HEK293 (cell line): ENCODE results near the gene STUB1.
A peak's percentile ranks its signal among the peaks of the same experiment; 100 is the strongest.

Experiments
- CTCF ChIA-PET: fragments of 350-600 bp; formaldehyde crosslinking; extraction: SDS; loops from one replicate; lab custom pipeline; 2021; ENCODE audit warnings: antibody characterized with exemption; lab: Yijun Ruan, JAX
- POLR2A ChIA-PET: fragments of 300-600 bp; formaldehyde crosslinking; extraction: SDS; loops from one replicate; lab custom pipeline; 2020; ENCODE audit warnings: antibody characterized with exemption, inconsistent platforms; lab: Yijun Ruan, JAX
- H3K27ac ChIP-seq: fragments of 200-500 bp; sonication (Bioruptor generic); 2 replicates; pipeline ENCODE4 v1.5.1; 2014; ENCODE audit warnings: low read depth, low read length, control low read depth, inconsistent platforms; ENCODE audit errors: extremely low read depth
- H3K36me3 ChIP-seq, 2 experiments: fragments of 200-500 bp in 1 of 2; sonication (Bioruptor generic) in 1 of 2; 1 replicate in 1 of 2; 2 replicates in 1 of 2; pipeline ENCODE4 v1.5.1; 2014 to 2017; ENCODE audit warnings: inconsistent platforms in 2 of 2, low read length in 2 of 2; ENCODE audit not compliant: control insufficient read depth in 2 of 2, insufficient read depth in 1 of 2
- H3K4me1 ChIP-seq: fragments of 200-500 bp; sonication (Bioruptor generic); 2 replicates; pipeline ENCODE4 v1.5.1; 2014; ENCODE audit warnings: mild to moderate bottlenecking, low read length, inconsistent platforms; ENCODE audit not compliant: control insufficient read depth, insufficient read depth
- H3K4me3 ChIP-seq: 2 replicates; pipeline ENCODE4 v1.5.1; 2011; ENCODE audit warnings: low read depth, mild to moderate bottlenecking, control low read depth, low read length, moderate library complexity
- H3K9me3 ChIP-seq: fragments of 200-500 bp; sonication (Bioruptor generic); 2 replicates; pipeline ENCODE4 v1.5.1; 2014; ENCODE audit warnings: low read depth, low read length, inconsistent platforms; ENCODE audit not compliant: control insufficient read depth, insufficient read depth
- BCL11A ChIP-seq: fragments of 450-650 bp; formaldehyde crosslinking; IDR thresholded peaks from 2 replicates; pipeline ENCODE4 v1.5.1; 2016; ENCODE audit warnings: low read depth, missing biosample characterization, missing genetic modification characterization
- BCL11B ChIP-seq: fragments of 450-650 bp; formaldehyde crosslinking; IDR thresholded peaks from 2 replicates; pipeline ENCODE4 v1.5.1; 2016; ENCODE audit warnings: low read depth, missing biosample characterization, missing genetic modification characterization
- GLI2 ChIP-seq: fragments of 450-650 bp; formaldehyde crosslinking; IDR thresholded peaks from 2 replicates; pipeline ENCODE4; 2017; ENCODE audit warnings: missing biosample characterization, missing genetic modification characterization, low read depth, borderline replicate concordance
- HIC1 ChIP-seq: fragments of 450-650 bp; formaldehyde crosslinking; IDR thresholded peaks from 2 replicates; pipeline ENCODE4 v1.5.1; 2016; ENCODE audit warnings: missing biosample characterization, missing genetic modification characterization
- ZBTB21 ChIP-seq: fragments of 450-650 bp; formaldehyde crosslinking; IDR thresholded peaks from 2 replicates; pipeline ENCODE4 v1.5.1; 2017; ENCODE audit warnings: missing biosample characterization, missing genetic modification characterization
- ZFP69B ChIP-seq: fragments of 450-650 bp; formaldehyde crosslinking; IDR thresholded peaks from 2 replicates; pipeline ENCODE4 v1.5.1; 2016; ENCODE audit warnings: missing biosample characterization, missing genetic modification characterization
- ZIC2 ChIP-seq: fragments of 450-650 bp; formaldehyde crosslinking; IDR thresholded peaks from 2 replicates; pipeline ENCODE4 v1.5.1; 2016; ENCODE audit warnings: missing biosample characterization, missing genetic modification characterization
- ZNF239 ChIP-seq: fragments of 450-650 bp; formaldehyde crosslinking; IDR thresholded peaks from 2 replicates; pipeline ENCODE4 v1.5.1; 2016; ENCODE audit warnings: missing biosample characterization, missing genetic modification characterization
- ZNF26 ChIP-seq: fragments of 450-650 bp; formaldehyde crosslinking; IDR thresholded peaks from 2 replicates; pipeline ENCODE4 v1.5.1; 2016; ENCODE audit warnings: missing biosample characterization, missing genetic modification characterization
- ZNF350 ChIP-seq: fragments of 450-650 bp; formaldehyde crosslinking; IDR thresholded peaks from 2 replicates; pipeline ENCODE4 v1.5.0; 2017; ENCODE audit warnings: missing biosample characterization, mild to moderate bottlenecking, missing genetic modification characterization
- ZNF514 ChIP-seq: fragments of 450-650 bp; formaldehyde crosslinking; IDR thresholded peaks from 2 replicates; pipeline ENCODE4 v1.5.1; 2016; ENCODE audit warnings: missing biosample characterization, missing genetic modification characterization
- ZNF600 ChIP-seq: fragments of 450-650 bp; formaldehyde crosslinking; IDR thresholded peaks from 2 replicates; pipeline ENCODE4 v1.5.1; 2016; ENCODE audit warnings: missing biosample characterization, missing genetic modification characterization
- ZNF701 ChIP-seq: fragments of 450-650 bp; formaldehyde crosslinking; IDR thresholded peaks from 2 replicates; pipeline ENCODE4 v1.5.1; 2016; ENCODE audit warnings: missing biosample characterization, missing genetic modification characterization
- ZNF791 ChIP-seq: fragments of 450-650 bp; formaldehyde crosslinking; IDR thresholded peaks from 2 replicates; pipeline ENCODE4 v1.5.1; 2016; ENCODE audit warnings: missing biosample characterization, missing genetic modification characterization
- ZSCAN23 ChIP-seq: fragments of 450-650 bp; formaldehyde crosslinking; IDR thresholded peaks from 2 replicates; pipeline ENCODE4 v1.5.1; 2016; ENCODE audit warnings: missing biosample characterization, missing genetic modification characterization
- ZSCAN30 ChIP-seq: fragments of 450-650 bp; IDR thresholded peaks from 2 replicates; pipeline ENCODE4 v1.5.1; 2018; ENCODE audit warnings: missing biosample characterization, mild to moderate bottlenecking, missing genetic modification characterization, moderate library complexity
- ZXDB ChIP-seq: fragments of 450-650 bp; formaldehyde crosslinking; IDR thresholded peaks from 2 replicates; pipeline ENCODE4 v1.5.1; 2016; ENCODE audit warnings: missing biosample characterization, missing genetic modification characterization

Gene STUB1

GRCh38 chr16:674968-675883, 5.0 kb upstream of the STUB1 start, which contains the start of gene RHBDL1 (continued):
- TF ChIP-seq ZNF26 (no peak), HIC1 (tag by site-specific recombination) (peak; percentile 62), ZNF600 (tag by site-specific recombination) (0 out of 2 replicates have a peak, but pooled peaks have one; percentile 32), ZIC2 (tag by site-specific recombination) (peak; percentile 84), ZNF350 (tag by site-specific recombination) (no peak)

- TF ChIP-seq ZNF514 (tag by site-specific recombination) = no peak
- peak; percentile 67; the same call in 1 of the 2 replicates for TF ChIP-seq BCL11A
- TF ChIP-seq HIC1 (tag by site-specific recombination) = peak; percentile 69
- peak; percentile 75; the same call in 1 of the 2 replicates for TF ChIP-seq BCL11B
- TF ChIP-seq ZXDB = no peak
- TF ChIP-seq GLI2 (tag by site-specific recombination) = no peak
- no peak for TF ChIP-seq ZNF791 (tag by site-specific recombination)
- TF ChIP-seq ZNF239 (tag by site-specific recombination) = no peak
- TF ChIP-seq, all 188 proteins: peak for 3
- POLR2A ChIA-PET = interaction anchor here (0.7 to 2.6 kb wide), 8 partner anchors 8 to 289 kb away, joined by 3 to 10 read pairs (median 5); partner anchors contain the start of genes JMJD8, METTL26, RHOT2 and WDR24
- Histone ChIP-seq H3K36me3 (peaks cover 0 to 44% of the 10 kb centered on the region in 2 experiments; a peak in 1 of 3 replicates), H3K27ac (no peak overlapping the region), H3K9me3 (no peaks in the 10 kb centered on the region), H3K4me3 (no peak overlapping the region), H3K4me1 (peaks cover 5% of the 10 kb centered on the region; the same call in 1 of the 2 replicates)
- CTCF ChIA-PET = interaction anchor here (0.6 to 1.1 kb wide), 3 partner anchors 9 to 98 kb away, joined by 3 to 6 read pairs (median 4); no protein-coding TSS in a partner anchor
Observed at GRCh38 chr16:675884-676564, 4.2 kb upstream of the STUB1 start.

GRCh38 chr16:676565-676902, 3.7 kb upstream of the STUB1 start:
- ChIA-PET POLR2A (interaction anchor here (1.0 to 2.6 kb wide), 6 partner anchors 8 to 40 kb away, joined by 3 to 10 read pairs (median 6); partner anchors contain the start of genes JMJD8, METTL26, RHOT2 and WDR24), CTCF (interaction anchor here (1.1 kb wide), 1 partner anchor 10 kb away, joined by 6 read pairs; no protein-coding TSS in a partner anchor)
- Histone ChIP-seq H3K4me3 (no peak overlapping the region), H3K27ac (no peak overlapping the region), H3K4me1 (peaks cover 6% of the 10 kb centered on the region; the same call in 1 of the 2 replicates), H3K9me3 (no peaks in the 10 kb centered on the region), H3K36me3 (peaks cover 0 to 44% of the 10 kb centered on the region in 2 experiments; a peak in 1 of 3 replicates)
- TF ChIP-seq ZNF701 (tag by site-specific recombination) = no peak
- TF ChIP-seq GLI2 (tag by site-specific recombination) = no peak
- no peak for TF ChIP-seq ZSCAN23 (tag by site-specific recombination)
- no peak for TF ChIP-seq ZSCAN30 (tag by site-specific recombination)
- no peak for TF ChIP-seq ZFP69B (tag by site-specific recombination)
- 0 out of 2 replicates have a peak, but pooled peaks have one; percentile 16 for TF ChIP-seq ZNF600 (tag by site-specific recombination)
- TF ChIP-seq ZBTB21 (tag by site-specific recombination) = no peak
- peak; percentile 3; the same call in 1 of the 2 replicates for TF ChIP-seq HIC1 (tag by site-specific recombination)
